GM12872 (cell line): ENCODE data around the gene XIST.

Experiments
- TF ChIP-seq, protein P1 (sequence below): IDR thresholded peaks from 3 replicates; pipeline ENCODE4 v1.5.1; 2011; ENCODE audit warnings: low read depth, mild to moderate bottlenecking, low read length, moderate library complexity; ENCODE audit not compliant: insufficient read depth

Gene XIST

DNA sequence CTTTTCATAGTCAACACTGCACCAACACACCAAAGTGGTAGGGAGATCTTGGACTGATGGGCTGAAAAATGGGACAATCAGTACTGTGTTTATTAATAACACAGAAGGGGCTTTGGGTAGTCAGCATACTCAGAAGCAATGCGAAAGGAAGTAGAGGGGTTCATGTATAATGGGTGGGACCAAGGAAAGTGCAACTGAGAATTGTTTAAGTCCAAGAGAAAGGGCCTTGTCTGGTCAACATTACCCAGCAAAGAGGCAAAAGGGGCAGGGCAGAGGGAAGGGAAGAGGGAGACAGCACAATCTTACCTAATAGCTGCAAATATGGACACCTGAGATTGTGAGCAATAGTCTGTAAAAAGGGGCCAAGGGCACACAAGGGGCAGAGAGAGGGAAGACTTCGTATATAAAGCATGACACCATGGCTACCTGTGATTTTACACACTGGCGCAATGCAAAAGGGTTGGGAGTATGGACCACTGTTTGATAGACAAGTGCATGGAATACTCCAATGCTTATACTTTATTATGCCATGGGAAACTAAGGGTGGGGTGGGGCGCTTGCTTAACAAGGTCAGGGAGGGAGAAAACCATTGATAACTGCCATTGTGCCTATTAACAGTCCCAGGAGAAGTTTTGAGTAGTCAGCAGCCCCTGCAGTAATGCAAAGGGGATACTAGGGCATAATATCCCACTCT lies 9.8 kb downstream of the XIST start:
- TF ChIP-seq, protein P1, sequence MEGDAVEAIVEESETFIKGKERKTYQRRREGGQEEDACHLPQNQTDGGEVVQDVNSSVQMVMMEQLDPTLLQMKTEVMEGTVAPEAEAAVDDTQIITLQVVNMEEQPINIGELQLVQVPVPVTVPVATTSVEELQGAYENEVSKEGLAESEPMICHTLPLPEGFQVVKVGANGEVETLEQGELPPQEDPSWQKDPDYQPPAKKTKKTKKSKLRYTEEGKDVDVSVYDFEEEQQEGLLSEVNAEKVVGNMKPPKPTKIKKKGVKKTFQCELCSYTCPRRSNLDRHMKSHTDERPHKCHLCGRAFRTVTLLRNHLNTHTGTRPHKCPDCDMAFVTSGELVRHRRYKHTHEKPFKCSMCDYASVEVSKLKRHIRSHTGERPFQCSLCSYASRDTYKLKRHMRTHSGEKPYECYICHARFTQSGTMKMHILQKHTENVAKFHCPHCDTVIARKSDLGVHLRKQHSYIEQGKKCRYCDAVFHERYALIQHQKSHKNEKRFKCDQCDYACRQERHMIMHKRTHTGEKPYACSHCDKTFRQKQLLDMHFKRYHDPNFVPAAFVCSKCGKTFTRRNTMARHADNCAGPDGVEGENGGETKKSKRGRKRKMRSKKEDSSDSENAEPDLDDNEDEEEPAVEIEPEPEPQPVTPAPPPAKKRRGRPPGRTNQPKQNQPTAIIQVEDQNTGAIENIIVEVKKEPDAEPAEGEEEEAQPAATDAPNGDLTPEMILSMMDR, result no peak

DNA sequence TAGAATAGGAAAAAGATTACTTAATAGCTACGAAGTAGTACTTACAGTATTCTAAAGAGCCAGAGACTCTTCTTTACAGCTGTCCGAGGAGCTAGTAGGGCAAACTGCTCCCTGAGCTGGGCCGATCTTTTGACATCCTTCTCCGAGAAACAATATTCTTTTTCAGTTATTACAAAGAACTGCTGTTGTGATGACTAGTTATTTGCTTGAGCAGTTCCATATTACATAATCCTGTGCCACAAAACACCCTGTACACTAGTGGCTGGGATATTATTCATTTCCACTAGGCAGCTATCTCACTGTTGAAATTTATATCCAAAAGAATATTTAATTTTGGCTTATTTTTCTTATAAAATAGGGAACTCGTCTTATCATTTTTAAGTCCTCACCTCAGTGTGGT lies 11.2 kb downstream of the XIST start:
- TF ChIP-seq, protein P1, result no peak

DNA sequence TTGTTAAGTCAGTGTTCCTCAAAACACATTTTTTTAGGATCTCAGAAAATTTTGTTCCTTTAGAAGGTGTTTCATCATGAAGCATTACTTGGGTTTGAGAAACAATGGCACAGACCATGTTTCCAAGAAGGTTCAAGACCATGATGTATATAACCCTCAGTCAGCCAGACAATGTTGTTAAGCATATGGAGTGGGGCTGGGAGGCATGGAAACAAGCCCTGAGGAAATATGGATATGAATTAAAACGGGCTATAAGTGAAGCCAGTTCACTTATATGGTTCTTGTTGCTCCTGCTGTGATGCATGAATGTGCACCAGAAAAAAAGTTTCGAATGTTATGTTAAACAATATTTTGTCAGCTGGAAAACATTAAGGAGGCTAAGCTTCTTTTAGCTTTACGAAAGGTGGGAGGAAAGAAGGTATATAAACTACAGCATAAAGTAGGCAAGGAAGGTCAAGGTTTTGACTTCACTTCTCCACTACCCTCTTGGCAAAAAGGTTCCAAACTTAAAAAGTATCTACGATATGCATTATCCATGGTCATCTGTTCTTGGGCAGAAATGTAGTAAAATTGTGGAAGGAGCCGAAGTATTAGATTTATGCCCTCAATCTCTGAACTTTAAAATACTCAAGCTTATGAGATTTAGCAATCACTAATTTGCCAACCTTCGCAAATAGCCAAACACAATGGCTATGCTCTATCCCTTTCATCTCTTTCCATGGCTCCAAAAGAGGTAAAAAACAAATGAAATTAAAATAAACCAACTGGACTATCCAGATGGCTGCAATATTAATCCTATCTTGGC lies 12.2 kb downstream of the XIST start:
- TF ChIP-seq, protein P1, result no peak

DNA sequence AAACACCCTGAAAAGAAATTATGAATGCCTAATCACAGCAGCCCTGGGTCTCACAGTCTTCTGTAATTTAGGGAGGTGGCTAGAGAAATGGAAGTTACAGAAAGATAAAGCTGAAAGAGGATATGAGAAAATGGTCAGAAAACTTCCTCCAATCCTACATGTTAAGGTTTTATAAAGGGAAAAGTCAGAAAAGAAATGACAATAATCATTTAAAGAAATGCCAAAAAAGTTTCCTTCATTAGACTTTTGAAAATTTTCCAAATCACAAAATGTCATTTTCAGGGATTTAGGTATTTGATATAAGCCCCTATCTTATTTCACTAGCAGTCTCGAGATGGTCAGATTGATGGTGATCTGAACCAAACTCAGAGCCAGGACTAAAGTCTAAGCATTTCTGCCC lies 13.4 kb downstream of the XIST start:
- TF ChIP-seq, protein P1, result no peak

DNA sequence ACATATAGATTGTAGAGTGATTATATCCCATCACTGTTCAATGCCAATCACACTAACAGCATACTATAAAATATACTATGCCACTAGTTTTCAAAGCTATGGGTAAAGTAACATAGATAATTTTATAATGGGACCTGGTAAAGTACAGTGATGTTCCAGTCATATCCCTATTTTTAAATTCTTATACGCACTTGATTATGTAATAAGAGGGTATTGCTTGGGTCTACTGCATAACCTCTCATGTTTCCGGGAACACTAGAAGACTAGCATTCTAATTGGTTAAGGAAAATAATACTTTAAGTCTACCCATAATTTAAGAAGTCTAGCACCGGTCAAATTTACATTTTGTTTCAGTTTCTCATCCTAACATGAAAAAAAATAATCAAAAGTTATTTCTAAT lies 14.4 kb downstream of the XIST start:
- TF ChIP-seq, protein P1, result no peak

DNA sequence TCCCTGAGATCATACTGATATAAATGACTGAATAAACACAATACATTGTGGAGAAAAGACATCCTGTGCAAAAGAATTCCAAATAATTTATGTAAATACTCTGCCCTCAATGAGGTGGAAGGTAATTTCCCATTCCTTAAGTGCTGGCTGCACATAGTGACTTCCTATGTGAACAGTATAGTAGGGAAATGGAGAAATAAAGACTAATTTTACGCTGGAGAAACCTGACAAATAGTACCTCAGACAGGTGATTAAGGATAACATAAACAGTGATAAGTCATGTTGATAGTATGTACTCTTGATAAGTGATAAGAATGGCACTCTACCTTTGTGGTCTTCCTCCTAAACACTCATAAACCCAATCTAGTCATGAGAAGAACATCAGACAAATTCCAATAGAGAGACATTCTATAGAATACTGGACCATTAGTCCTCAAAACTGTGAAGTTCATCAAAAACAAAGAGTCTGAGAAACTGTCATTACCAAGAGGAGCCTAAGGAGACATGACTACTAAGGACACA lies 15.5 kb downstream of the XIST start:
- TF ChIP-seq, protein P1, result no peak

DNA sequence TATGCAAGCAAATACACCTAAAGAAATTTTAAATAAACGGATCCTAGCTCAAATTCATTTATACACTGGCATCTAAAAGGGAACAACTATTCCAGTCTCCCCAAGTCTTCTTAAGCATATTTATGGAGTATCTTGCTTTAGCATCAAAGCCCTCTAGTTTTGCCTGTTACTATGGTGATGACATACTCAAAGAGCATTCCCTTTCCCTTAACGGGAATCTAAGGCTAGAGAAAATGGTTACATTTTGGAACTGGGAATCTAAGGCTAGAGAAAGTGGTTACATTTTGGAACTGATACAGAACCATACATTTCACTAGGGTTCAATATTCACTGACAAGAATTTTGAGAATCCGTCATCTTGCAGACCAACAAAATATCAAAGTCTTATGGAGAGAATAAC lies 18.3 kb downstream of the XIST start:
- TF ChIP-seq, protein P1, result no peak
